DND-41 (cell line): ENCODE data around the gene ARHGAP11B.
"Not testable (repeated sequence)": the region's sequence is repeated elsewhere in the genome, so short reads cannot be mapped to it uniquely, and the experiment has no call there.

Experiments
- CTCF ChIP-seq: IDR thresholded peaks from 2 replicates; pipeline ENCODE4 v1.5.1; 2012; ENCODE audit warnings: borderline replicate concordance, low read length, moderate library complexity, mild to moderate bottlenecking; ENCODE audit not compliant: poor library complexity, severe bottlenecking; ENCODE audit errors: extremely low read depth
- EZH2 ChIP-seq: IDR thresholded peaks from 3 replicates; pipeline ENCODE4 v1.6.1; 2012; ENCODE audit warnings: borderline replicate concordance, low read depth, mild to moderate bottlenecking, moderate library complexity, low read length, inconsistent platforms; ENCODE audit not compliant: severe bottlenecking

GRCh38 chr15:30661154-30661553 is 35.2 kb downstream of the ARHGAP11B start:
- TF ChIP-seq CTCF, result peak; percentile 46
- TF ChIP-seq EZH2, result not testable (repeated sequence)
